ENCODE data around the gene MC2R. TPM values are rescaled to one million over a fixed set of nuclear protein-coding genes. Genes with fewer than 3 reads are reported as not detected.

The MC2R gene
- total RNA-seq, 1 donor = not detected

GRCh38 chr18:13849791-13850190, 65.5 kb downstream of the MC2R start:
- no peak overlapping the region for H3K4me3 ChIP-seq (ENCODE audit: low read depth, low read length)
- TF ChIP-seq, protein P1, sequence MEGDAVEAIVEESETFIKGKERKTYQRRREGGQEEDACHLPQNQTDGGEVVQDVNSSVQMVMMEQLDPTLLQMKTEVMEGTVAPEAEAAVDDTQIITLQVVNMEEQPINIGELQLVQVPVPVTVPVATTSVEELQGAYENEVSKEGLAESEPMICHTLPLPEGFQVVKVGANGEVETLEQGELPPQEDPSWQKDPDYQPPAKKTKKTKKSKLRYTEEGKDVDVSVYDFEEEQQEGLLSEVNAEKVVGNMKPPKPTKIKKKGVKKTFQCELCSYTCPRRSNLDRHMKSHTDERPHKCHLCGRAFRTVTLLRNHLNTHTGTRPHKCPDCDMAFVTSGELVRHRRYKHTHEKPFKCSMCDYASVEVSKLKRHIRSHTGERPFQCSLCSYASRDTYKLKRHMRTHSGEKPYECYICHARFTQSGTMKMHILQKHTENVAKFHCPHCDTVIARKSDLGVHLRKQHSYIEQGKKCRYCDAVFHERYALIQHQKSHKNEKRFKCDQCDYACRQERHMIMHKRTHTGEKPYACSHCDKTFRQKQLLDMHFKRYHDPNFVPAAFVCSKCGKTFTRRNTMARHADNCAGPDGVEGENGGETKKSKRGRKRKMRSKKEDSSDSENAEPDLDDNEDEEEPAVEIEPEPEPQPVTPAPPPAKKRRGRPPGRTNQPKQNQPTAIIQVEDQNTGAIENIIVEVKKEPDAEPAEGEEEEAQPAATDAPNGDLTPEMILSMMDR (IDR thresholded peaks at IDR 0.05; ENCODE audit: insufficient read depth, low read length) = no peak
- DNase-seq (ENCODE audit: low read depth) = no peak

DNA sequence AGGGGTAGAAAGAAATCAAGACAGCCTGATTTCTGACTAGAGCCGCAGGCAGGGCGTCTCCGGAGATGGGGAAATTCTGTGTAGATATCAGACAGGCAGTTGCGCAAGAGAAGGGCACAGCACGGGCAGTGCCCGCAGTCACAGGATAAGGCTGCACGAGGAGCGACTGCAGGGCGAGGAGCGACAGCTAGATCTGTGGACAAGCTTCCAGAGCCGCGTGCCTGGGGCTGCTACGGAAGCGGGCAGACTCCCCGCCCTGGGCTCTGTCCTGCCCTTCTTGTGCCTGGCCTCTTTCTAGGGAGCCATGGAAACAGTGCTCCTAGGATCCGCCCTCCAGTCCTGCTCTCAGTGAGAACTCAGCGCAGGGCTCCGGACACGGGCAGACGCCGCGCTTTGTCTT, 78.8 kb downstream of the MC2R start:
- no peak overlapping the region for H3K4me3 ChIP-seq (ENCODE audit: low read depth, low read length)
- TF ChIP-seq, protein P1 (IDR thresholded peaks at IDR 0.05; ENCODE audit: insufficient read depth, low read length) = no peak
- DNase-seq (ENCODE audit: low read depth) = no peak

DNA sequence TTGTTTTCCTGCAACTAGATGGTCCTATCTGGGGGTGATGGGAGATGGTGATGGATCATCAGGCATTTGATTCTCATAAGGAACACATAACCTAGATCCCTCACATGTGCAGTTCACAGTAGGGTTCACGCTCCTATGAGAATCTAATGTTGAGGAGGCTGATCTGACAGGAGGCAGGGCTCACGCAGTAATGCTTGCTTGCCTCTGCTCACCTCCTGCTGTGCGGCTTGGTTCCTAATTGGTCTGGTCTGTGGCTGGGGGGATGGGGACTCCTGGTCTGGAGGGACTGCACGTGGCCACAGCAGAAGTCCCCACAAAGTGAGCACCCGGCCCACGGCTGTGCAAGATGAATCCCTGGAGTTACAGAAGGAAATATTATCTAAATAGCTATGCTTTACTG, 80.1 kb downstream of the MC2R start:
- DNase-seq (ENCODE audit: low read depth) = no peak
- H3K4me3 ChIP-seq (ENCODE audit: low read depth, low read length) = no peak overlapping the region
- TF ChIP-seq, protein P1 (IDR thresholded peaks at IDR 0.05; ENCODE audit: insufficient read depth, low read length) = no peak

GRCh38 chr18:13834496-13835015, 80.8 kb downstream of the MC2R start:
- TF ChIP-seq, protein P1 (IDR thresholded peaks at IDR 0.05; ENCODE audit: insufficient read depth, low read length) = no peak

More at GRCh38 chr18:13834496-13835015, 80.8 kb downstream of the MC2R start:
- DNase-seq (ENCODE audit: low read depth) = no peak
- H3K4me3 ChIP-seq (ENCODE audit: low read depth, low read length) = no peak overlapping the region

Other genes starting within 250 kb of the MC2R start
- 6.2 and 24.5 TPM in 2 replicates for gene FAM210A, start 189.0 kb downstream of the MC2R start, total RNA-seq (ENCODE audit: low replicate concordance)
- 30.0 and 65.0 TPM in 2 replicates for gene RNMT, start 188.9 kb downstream of the MC2R start, total RNA-seq (ENCODE audit: low replicate concordance)
- not detected in 2 replicates for gene MC5R, start 91.4 kb downstream of the MC2R start, total RNA-seq (ENCODE audit: low replicate concordance)
- gene ZNF519, start 216.9 kb upstream of the MC2R start, total RNA-seq (ENCODE audit: low replicate concordance) = 11.5 TPM in 2 replicates